BLaER1 (cell line): ENCODE results near the gene SREBF2.

Experiments used
- H3K27ac ChIP-seq: shearing (Covaris generic); formaldehyde crosslinking; 2 replicates; pipeline ENCODE4 v1.8.1; 2022
- H3K27me3 ChIP-seq: shearing (Covaris generic); formaldehyde crosslinking; 2 replicates; pipeline ENCODE4 v1.8.1; 2022
- H3K36me3 ChIP-seq: shearing (Covaris generic); formaldehyde crosslinking; 2 replicates; pipeline ENCODE4 v1.8.1; 2022
- H3K4me1 ChIP-seq: shearing (Covaris generic); formaldehyde crosslinking; 2 replicates; pipeline ENCODE4 v1.8.1; 2022
- H3K4me2 ChIP-seq: shearing (Covaris generic); formaldehyde crosslinking; 2 replicates; pipeline ENCODE4 v1.8.1; 2022
- H3K4me3 ChIP-seq: shearing (Covaris generic); formaldehyde crosslinking; 2 replicates; pipeline ENCODE4 v1.8.1; 2022
- H3K9ac ChIP-seq: shearing (Covaris generic); formaldehyde crosslinking; 2 replicates; pipeline ENCODE4 v1.8.1; 2022
- H3K9me3 ChIP-seq: shearing (Covaris generic); formaldehyde crosslinking; 2 replicates; pipeline ENCODE4 v1.8.1; 2022
- H4K20me1 ChIP-seq: shearing (Covaris generic); formaldehyde crosslinking; 2 replicates; pipeline ENCODE4 v1.8.1; 2022
- Cebpa-rat ChIP-seq: shearing (Covaris generic); IDR thresholded peaks from 2 replicates; pipeline ENCODE4 v1.8.1; 2022

Gene SREBF2

GRCh38 chr22:41927813-41928212 is 94.9 kb downstream of the SREBF2 start:
- H3K4me1 ChIP-seq: peaks cover 87% of the 10 kb centered on the region
- H3K36me3 ChIP-seq: peaks cover 27% of the 10 kb centered on the region
- H4K20me1 ChIP-seq: peaks cover 32% of the 10 kb centered on the region
- no peak overlapping the region; the same call in 1 of the 2 replicates for H3K4me3 ChIP-seq
- H3K9me3 ChIP-seq: no peaks in the 10 kb centered on the region
- H3K27me3 ChIP-seq: no peaks in the 10 kb centered on the region
- peak overlapping the region; percentile 98 for H3K27ac ChIP-seq
- peak overlapping the region; percentile 72 for H3K9ac ChIP-seq
- TF ChIP-seq Cebpa-rat: no peak
- peak overlapping the region; percentile 95 for H3K4me2 ChIP-seq

DNA sequence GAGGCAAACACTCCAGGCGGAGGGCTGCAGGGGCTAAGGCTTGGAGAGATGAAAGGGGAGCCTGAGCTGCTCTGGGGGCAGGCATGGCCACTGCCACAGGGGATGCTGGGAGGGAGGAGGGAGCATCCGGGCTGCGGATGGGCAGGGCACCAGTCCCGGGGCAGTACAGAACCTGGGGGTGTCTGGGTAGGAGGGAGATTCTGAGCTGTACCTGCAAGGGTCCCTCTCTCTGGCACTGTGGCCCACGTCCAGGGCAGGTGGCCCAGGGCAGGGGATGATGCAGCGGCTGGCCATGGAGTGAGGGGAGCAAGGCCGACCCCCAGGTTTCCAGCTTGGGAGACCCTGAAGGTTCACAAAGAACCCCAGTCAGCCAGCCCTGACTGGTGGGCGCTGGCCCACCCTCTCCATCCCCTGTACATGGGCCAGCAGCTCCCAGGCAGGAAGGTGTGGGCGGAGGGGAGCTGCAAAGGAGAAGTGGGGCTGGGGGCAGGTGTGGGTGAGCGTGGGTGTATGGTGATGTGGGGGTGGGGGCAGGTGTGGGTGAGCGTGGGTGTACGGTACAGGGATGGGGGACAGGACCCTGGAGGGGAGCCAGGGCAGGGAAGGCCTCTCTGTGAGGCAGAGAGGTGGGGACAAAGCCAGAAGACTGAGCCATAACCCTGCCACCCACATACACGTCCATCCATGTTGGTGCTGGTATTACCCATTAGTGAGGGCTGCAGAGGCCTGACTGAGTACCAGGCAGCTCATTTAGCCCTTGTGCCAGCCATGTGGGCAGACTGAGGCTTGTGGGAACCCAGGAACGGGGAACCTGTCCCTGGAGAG is 95.9 kb downstream of the SREBF2 start:
- H3K4me2 ChIP-seq: peak overlapping the region; percentile 95
- TF ChIP-seq Cebpa-rat: no peak
- H3K36me3 ChIP-seq: peaks cover 17% of the 10 kb centered on the region
- peak overlapping the region; percentile 98 for H3K27ac ChIP-seq
- H4K20me1 ChIP-seq: peaks cover 22% of the 10 kb centered on the region
- H3K4me1 ChIP-seq: peaks cover 87% of the 10 kb centered on the region
- H3K4me3 ChIP-seq: peak overlapping the region; percentile 14; the same call in 1 of the 2 replicates
- no peaks in the 10 kb centered on the region for H3K27me3 ChIP-seq
- peak overlapping the region; percentile 72 for H3K9ac ChIP-seq
- H3K9me3 ChIP-seq: no peaks in the 10 kb centered on the region

- H3K27me3 ChIP-seq: no peaks in the 10 kb centered on the region
- peak overlapping the region; percentile 95 for H3K4me2 ChIP-seq
- peaks cover 16% of the 10 kb centered on the region for H4K20me1 ChIP-seq
- H3K4me1 ChIP-seq: peaks cover 87% of the 10 kb centered on the region
- peak overlapping the region; percentile 98 for H3K27ac ChIP-seq
- TF ChIP-seq Cebpa-rat: no peak
- H3K36me3 ChIP-seq: peaks cover 11% of the 10 kb centered on the region
- peak overlapping the region; percentile 72 for H3K9ac ChIP-seq
- H3K9me3 ChIP-seq: no peaks in the 10 kb centered on the region
- H3K4me3 ChIP-seq: no peak overlapping the region
Observed at GRCh38 chr22:41929418-41929810, 96.5 kb downstream of the SREBF2 start.

- peaks cover 99% of the 10 kb centered on the region for H3K4me1 ChIP-seq
- peak overlapping the region; percentile 95 for H3K4me2 ChIP-seq
Observed at GRCh38 chr22:41931701-41932269, 98.9 kb downstream of the SREBF2 start.

DNA sequence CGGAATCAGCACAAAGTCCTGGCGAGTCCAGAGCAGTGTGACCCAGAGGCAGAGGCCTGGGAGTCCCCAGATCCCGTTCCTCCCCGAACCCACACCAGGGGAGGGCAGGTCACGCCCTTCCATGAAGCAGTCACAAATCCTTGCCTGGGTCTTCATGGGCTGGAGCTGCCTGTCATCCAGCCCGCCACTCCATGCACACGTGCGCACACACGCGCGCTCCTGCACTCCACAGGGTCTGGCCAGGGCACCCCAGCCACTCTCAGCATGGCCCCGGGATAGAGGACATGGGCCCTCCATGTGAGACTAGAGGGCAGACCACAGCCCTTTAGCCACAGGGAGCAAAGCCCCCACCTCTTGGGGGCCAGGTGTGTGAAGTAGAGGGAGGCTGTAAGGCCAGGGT is 99.4 kb downstream of the SREBF2 start:
- Histone ChIP-seq H3K4me1 (peaks cover 100% of the 10 kb centered on the region), H3K4me3 (no peak overlapping the region; the same call in 1 of the 2 replicates), H3K9me3 (no peaks in the 10 kb centered on the region), H3K9ac (peak overlapping the region; percentile 81), H3K36me3 (no peaks in the 10 kb centered on the region), H3K27me3 (no peaks in the 10 kb centered on the region), H3K4me2 (peak overlapping the region; percentile 95), H4K20me1 (no peaks in the 10 kb centered on the region), H3K27ac (peak overlapping the region; percentile 91)
- TF ChIP-seq Cebpa-rat: no peak

More at GRCh38 chr22:41931701-41932269, 98.9 kb downstream of the SREBF2 start:
- Histone ChIP-seq H4K20me1 (no peaks in the 10 kb centered on the region), H3K4me3 (no peak overlapping the region), H3K36me3 (no peaks in the 10 kb centered on the region), H3K27ac (peak overlapping the region; percentile 91), H3K9ac (peak overlapping the region; percentile 81), H3K27me3 (no peaks in the 10 kb centered on the region), H3K9me3 (no peaks in the 10 kb centered on the region)
- no peak for TF ChIP-seq Cebpa-rat

GRCh38 chr22:41933411-41934177 is 100.7 kb downstream of the SREBF2 start:
- Histone ChIP-seq H3K27ac (peak overlapping the region; percentile 91), H3K4me1 (peaks cover 100% of the 10 kb centered on the region), H3K4me2 (peak overlapping the region; percentile 95), H3K9ac (peak overlapping the region; percentile 81), H4K20me1 (no peaks in the 10 kb centered on the region), H3K27me3 (no peaks in the 10 kb centered on the region), H3K9me3 (no peaks in the 10 kb centered on the region), H3K4me3 (no peak overlapping the region; the same call in 1 of the 2 replicates), H3K36me3 (peaks cover 3% of the 10 kb centered on the region; the same call in 1 of the 2 replicates)
- no peak for TF ChIP-seq Cebpa-rat

GRCh38 chr22:41934284-41935014 is 101.5 kb downstream of the SREBF2 start:
- Histone ChIP-seq H3K27ac (peak overlapping the region; percentile 91), H3K4me1 (peaks cover 100% of the 10 kb centered on the region), H3K4me3 (no peak overlapping the region; the same call in 1 of the 2 replicates), H3K36me3 (peaks cover 10% of the 10 kb centered on the region; the same call in 1 of the 2 replicates), H3K27me3 (no peaks in the 10 kb centered on the region), H3K9ac (peak overlapping the region; percentile 81), H4K20me1 (peaks cover 7% of the 10 kb centered on the region; the same call in 1 of the 2 replicates), H3K4me2 (peak overlapping the region; percentile 95), H3K9me3 (no peaks in the 10 kb centered on the region)
- no peak for TF ChIP-seq Cebpa-rat

GRCh38 chr22:41935015-41935351 is 102.1 kb downstream of the SREBF2 start:
- TF ChIP-seq Cebpa-rat: no peak
- Histone ChIP-seq H3K9me3 (no peaks in the 10 kb centered on the region), H3K4me3 (no peak overlapping the region), H4K20me1 (peaks cover 7% of the 10 kb centered on the region; the same call in 1 of the 2 replicates), H3K27ac (peak overlapping the region; percentile 91), H3K4me2 (peak overlapping the region; percentile 95), H3K27me3 (no peaks in the 10 kb centered on the region), H3K4me1 (peaks cover 100% of the 10 kb centered on the region), H3K36me3 (peaks cover 10% of the 10 kb centered on the region; the same call in 1 of the 2 replicates), H3K9ac (peak overlapping the region; percentile 81; the same call in 1 of the 2 replicates)

GRCh38 chr22:41935509-41935908 is 102.6 kb downstream of the SREBF2 start:
- Histone ChIP-seq H3K36me3 (peaks cover 10% of the 10 kb centered on the region; the same call in 1 of the 2 replicates), H3K27ac (peak overlapping the region; percentile 91), H3K4me2 (peak overlapping the region; percentile 95), H3K4me1 (peaks cover 100% of the 10 kb centered on the region), H3K9ac (peak overlapping the region; percentile 81), H3K4me3 (no peak overlapping the region), H3K27me3 (no peaks in the 10 kb centered on the region), H3K9me3 (no peaks in the 10 kb centered on the region), H4K20me1 (peaks cover 7% of the 10 kb centered on the region; the same call in 1 of the 2 replicates)
- TF ChIP-seq Cebpa-rat: no peak
